OCI-LY1 (cell line): ENCODE measurements around the gene ABL2.

Experiments used
- EZH2 ChIP-seq: fragments of 200-600 bp; sonication (generic), shearing (Covaris generic); IDR thresholded peaks from 2 replicates; pipeline ENCODE4 v1.8.0; 2017; ENCODE audit warnings: borderline replicate concordance, mixed run types, mild to moderate bottlenecking, antibody characterized with exemption, low read length, moderate library complexity, mixed read lengths
- TF ChIP-seq, protein P1 (sequence below): fragments of 200-600 bp; sonication (generic), shearing (Covaris generic); IDR thresholded peaks from 2 replicates; pipeline ENCODE4 v1.5.1; 2017; ENCODE audit warnings: mild to moderate bottlenecking, antibody characterized with exemption, low read length, moderate library complexity, mixed read lengths

DNA sequence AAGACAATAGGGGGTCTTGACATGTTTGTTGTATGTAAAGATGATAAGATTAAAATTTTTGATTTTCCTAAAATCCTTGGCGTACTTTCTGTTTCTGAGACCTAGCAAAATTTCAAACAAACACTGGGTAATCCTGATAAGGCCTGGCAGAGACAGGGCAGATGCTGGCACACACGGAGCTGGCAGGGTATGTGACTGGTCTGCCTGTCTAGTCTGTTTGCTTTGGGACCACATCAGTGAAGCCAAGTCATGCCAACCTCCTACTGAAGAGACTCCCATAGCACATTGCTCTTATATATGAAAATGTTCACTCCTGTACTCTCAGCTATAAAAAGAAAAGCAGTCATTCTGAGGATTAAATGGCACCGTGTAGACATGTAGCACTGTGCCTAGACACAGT lies 133.6 kb downstream of the ABL2 start:
- TF ChIP-seq, protein P1, sequence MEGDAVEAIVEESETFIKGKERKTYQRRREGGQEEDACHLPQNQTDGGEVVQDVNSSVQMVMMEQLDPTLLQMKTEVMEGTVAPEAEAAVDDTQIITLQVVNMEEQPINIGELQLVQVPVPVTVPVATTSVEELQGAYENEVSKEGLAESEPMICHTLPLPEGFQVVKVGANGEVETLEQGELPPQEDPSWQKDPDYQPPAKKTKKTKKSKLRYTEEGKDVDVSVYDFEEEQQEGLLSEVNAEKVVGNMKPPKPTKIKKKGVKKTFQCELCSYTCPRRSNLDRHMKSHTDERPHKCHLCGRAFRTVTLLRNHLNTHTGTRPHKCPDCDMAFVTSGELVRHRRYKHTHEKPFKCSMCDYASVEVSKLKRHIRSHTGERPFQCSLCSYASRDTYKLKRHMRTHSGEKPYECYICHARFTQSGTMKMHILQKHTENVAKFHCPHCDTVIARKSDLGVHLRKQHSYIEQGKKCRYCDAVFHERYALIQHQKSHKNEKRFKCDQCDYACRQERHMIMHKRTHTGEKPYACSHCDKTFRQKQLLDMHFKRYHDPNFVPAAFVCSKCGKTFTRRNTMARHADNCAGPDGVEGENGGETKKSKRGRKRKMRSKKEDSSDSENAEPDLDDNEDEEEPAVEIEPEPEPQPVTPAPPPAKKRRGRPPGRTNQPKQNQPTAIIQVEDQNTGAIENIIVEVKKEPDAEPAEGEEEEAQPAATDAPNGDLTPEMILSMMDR = no peak
- TF ChIP-seq EZH2 = no peak
